ENCODE results near the gene PTPN6. TPM values are rescaled to one million over a fixed set of nuclear protein-coding genes. Genes with fewer than 3 reads are reported as not detected.

The PTPN6 gene
- total and polyA plus RNA-seq, 10 of the 15 experiments (the other 5 are each of a cell fraction or from before 2014, with no cell fraction given) = 229 to 457 (median 370) TPM

- TF ChIP-seq ZNF687 (IDR thresholded peaks at IDR 0.05) (peak; percentile 71), ZNF217 (IDR thresholded peaks at IDR 0.05) (no peak), RUNX3 (IDR thresholded peaks at IDR 0.05; ENCODE audit: low read length) (no peak), TCF7 (IDR thresholded peaks at IDR 0.05; ENCODE audit: borderline replicate concordance) (no peak), E4F1 (IDR thresholded peaks at IDR 0.05; ENCODE audit: borderline replicate concordance, partially characterized antibody) (no peak), CBFB (IDR thresholded peaks at IDR 0.05; ENCODE audit: low read depth) (no peak; the same call in 1 of the 2 replicates), EGR1 (IDR thresholded peaks at IDR 0.05; ENCODE audit: borderline replicate concordance in 1 of 2, low read depth in 2 of 2, low read length in 2 of 2) (no peak), SPI1 (IDR thresholded peaks at IDR 0.05; ENCODE audit: borderline replicate concordance, insufficient read depth, low read depth, low read length) (peak; percentile 62; the same call in 1 of the 2 replicates), NFXL1 (IDR thresholded peaks at IDR 0.05; ENCODE audit: borderline replicate concordance) (no peak), RAD51 (IDR thresholded peaks at IDR 0.05) (no peak), PML (IDR thresholded peaks at IDR 0.05; ENCODE audit: low read length) (no peak), ASH2L (IDR thresholded peaks at IDR 0.05; ENCODE audit: borderline replicate concordance, low read depth) (no peak), MAX (IDR thresholded peaks at IDR 0.05; ENCODE audit: low read depth, low read length) (peak; percentile 45; the same call in 1 of the 2 replicates), IKZF1 (conservative IDR thresholded peaks at IDR 0.05) (peak; percentile 76), HDAC2 (IDR thresholded peaks at IDR 0.05) (no peak), NBN (IDR thresholded peaks at IDR 0.05) (peak; percentile 91), ELK1 (IDR thresholded peaks at IDR 0.05; ENCODE audit: low read depth, low read length) (no peak), SMAD5 (IDR thresholded peaks at IDR 0.05; ENCODE audit: low read depth) (peak; percentile 89), KLF5 (IDR thresholded peaks at IDR 0.05; ENCODE audit: partially characterized antibody) (peak; percentile 33), CBX5 (IDR thresholded peaks at IDR 0.05; ENCODE audit: low read depth) (no peak), FOXM1 (IDR thresholded peaks at IDR 0.05; ENCODE audit: low read depth, low read length) (no peak), KDM1A (IDR thresholded peaks at IDR 0.05; ENCODE audit: borderline replicate concordance) (no peak), CHD4 (IDR thresholded peaks at IDR 0.05) (no peak)
These were observed at the start of gene PTPN6 (continued) for GRCh38 chr12:6950811-6951540.

Data from GM12878 (cell line).